Skin epidermis (tissue), 12 donors: ENCODE results near the gene NOTCH1.

ENCODE experiments used
- H3K27ac ChIP-seq, 21 experiments: fragments of 200-600 bp; sonication (generic) in 11 of 21; one replicate each; pipeline ENCODE4 v1.5.0; 2020; ENCODE audit warnings: mild to moderate bottlenecking in 3 of 21, inconsistent platforms in 2 of 21, moderate library complexity in 2 of 21
- H3K4me3 ChIP-seq, 7 experiments: fragments of 200-600 bp; sonication (generic) in 2 of 7; one replicate each; pipeline ENCODE4 v1.5.0; 2020; ENCODE audit warnings: inconsistent platforms in 2 of 7, mild to moderate bottlenecking in 2 of 7, moderate library complexity in 1 of 7

Gene NOTCH1

DNA sequence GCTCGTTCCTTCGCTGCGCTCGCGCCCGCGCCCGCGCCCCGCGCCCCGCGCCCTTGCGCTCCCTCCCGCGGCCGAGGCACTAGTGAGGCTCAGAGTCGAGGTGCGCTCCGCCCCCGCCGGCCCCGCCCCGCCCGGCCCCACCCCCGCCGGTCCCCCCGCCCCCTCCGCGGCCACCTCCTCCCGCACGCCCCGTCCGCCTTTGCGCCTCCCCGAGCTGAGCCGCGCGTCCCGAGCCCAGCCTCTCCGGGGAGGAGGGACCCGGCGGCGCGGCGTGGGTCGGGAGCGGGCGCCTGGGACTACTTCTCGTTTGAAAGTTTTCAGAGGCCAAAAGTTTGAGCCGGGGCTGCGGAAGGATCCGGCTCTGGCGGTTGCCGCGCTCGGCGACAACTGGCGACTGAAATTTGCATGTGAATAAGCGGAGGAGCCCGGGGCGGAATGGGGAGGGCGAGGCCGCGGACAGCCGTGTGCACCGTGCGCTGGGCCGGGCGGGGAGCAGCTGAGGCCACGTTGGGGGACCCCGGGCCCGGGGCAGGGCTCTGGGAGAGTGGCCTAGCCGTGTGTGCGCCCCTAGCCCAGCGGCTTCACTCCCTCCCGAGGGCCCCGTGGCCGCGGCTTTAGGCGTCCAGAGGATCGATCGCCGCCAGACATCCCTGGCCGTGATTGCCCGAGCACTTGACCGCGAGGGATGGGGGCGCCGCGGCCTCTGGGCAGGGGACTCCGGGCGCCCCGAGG, at the start of gene NOTCH1:
Gene NOTCH1, minus strand, starts transcription at position 84 of the 732 bp plus-strand sequence. CDS start 262 bp downstream, outside the sequence.
- H3K4me3 ChIP-seq: peak within 1 kb of the TSS; percentile 61 to 94 (median 82)
- peak within 1 kb of the TSS; percentile 85 to 99 (median 96) for H3K27ac ChIP-seq

DNA sequence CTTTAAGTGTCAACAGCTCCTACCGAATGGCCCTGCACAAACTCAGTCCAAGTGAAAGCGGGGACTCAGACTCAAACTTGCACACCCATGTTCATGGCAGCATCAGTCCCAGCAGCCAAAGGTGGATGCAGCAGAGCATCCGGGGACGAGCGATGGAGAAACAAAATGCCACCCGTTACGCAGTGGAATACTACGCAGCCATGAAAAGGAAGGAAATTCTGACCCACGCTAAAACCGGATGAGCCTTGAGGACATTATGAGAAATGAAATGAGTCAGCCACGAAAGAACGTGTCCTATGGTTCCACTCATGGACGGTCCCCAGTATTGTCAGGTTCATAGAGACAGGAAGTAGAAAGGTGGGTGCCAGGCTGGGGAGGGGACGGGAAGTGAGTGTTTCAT, 48.6 kb upstream of the NOTCH1 start:
- Histone ChIP-seq H3K27ac (no peak overlapping the region), H3K4me3 (no peak overlapping the region)

DNA sequence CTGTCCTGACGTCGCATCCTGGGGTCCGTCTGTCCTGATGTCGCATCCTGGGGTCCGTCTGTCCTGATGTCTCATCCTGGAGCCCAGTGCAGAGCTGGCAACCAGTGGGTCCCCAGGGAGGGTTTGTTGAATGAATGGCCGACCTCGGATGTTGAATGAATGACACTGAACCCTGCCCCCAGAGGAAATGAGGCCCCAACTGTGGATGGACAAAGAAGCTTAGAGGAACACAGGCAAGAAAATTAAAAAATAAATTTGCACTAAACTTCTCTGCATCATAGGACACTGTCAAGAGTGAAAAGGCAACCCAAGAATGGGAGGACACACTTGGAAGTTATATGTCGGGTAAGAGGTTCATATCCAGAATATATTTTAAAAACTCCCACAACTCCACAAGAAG, 47.7 kb upstream of the NOTCH1 start:
- Histone ChIP-seq H3K27ac (no peak overlapping the region), H3K4me3 (no peak overlapping the region)

GRCh38 chr9:136592666-136593065, 46.8 kb upstream of the NOTCH1 start:
- Histone ChIP-seq H3K4me3 (no peak overlapping the region), H3K27ac (no peak overlapping the region)

GRCh38 chr9:136590821-136591752, 45.2 kb upstream of the NOTCH1 start:
- no peak overlapping the region for H3K4me3 ChIP-seq
- no peak overlapping the region for H3K27ac ChIP-seq

- Histone ChIP-seq H3K4me3 (no peak overlapping the region), H3K27ac (no peak overlapping the region)
Observed at GRCh38 chr9:136589766-136590763, 44.2 kb upstream of the NOTCH1 start.

- Histone ChIP-seq H3K4me3 (no peak overlapping the region), H3K27ac (peak overlapping the region in 10 of 21 experiments; percentile 11 to 78 (median 56))
Observed at GRCh38 chr9:136588663-136589464, 43.0 kb upstream of the NOTCH1 start.

GRCh38 chr9:136587944-136588662, 42.3 kb upstream of the NOTCH1 start:
- peak overlapping the region in 14 of 21 experiments; percentile 1 to 78 (median 42) for H3K27ac ChIP-seq
- no peak overlapping the region for H3K4me3 ChIP-seq

DNA sequence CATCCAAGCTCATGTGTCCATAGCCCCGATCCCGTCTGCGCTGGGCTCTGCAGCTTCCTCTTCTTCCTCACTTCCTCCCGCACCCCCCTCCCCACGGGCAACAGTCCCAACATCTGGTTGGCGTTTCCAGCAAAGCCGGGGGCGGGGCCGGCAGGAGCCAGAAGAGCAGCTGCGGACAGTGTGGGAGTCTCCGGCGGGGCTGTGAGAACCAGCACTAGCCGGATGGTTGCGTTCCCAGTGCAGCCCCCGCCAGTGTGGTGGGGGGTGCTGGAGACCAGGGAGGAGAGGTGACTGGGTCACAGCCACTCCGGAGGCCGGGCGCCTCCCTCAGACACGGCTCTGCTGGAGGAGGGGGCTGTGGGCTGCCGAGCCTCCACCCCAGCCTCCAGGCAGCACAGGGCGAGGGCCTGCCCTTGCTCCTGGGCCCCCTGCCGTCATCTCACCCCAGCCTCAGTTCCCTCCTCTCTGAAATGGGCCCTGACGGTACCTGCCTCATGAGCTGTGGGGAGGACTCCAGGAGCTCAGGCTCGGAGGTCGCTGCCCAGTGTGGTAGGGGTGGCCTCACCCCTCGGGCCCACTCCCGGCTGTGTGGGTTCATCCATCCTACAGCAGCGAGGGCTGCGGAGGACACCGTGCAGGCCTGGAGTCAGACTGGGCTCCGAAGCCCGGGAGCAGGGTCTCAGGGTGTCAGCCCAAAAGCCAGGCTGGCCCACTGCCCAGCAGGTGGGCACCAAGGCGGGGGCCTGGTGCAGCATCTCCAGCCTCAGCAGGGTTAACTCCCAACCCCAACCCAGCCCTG, 41.5 kb upstream of the NOTCH1 start:
- Histone ChIP-seq H3K4me3 (no peak overlapping the region), H3K27ac (peak overlapping the region in 15 of 21 experiments; percentile 1 to 78 (median 25))

DNA sequence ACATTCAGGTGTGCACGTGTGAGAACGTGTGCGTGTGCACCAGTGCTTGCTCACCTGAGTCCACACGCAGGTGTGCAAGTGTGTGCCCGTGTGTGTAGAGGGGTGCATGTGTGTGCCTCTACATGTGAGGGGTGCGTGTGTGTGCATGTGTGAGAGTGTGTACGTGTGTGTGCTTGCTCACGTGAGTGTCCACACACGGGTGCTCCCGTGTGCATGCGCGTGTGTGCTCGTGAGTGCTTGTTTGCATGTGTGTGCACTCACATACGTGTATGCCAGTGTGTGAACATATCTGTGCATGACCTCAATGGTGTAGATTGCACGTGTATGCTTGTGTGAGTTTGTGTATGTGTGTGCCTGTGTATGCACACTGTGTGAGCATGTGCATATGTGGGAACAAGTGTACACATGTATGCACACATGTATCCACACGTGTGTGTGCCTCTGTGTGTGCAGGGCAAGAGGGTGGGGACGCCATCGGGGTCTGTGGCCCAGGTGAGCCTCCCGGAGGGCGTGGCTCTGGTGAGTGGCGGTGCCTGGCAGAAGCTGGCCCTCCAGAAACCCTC, 40.6 kb upstream of the NOTCH1 start:
- no peak overlapping the region for H3K4me3 ChIP-seq

GRCh38 chr9:136585531-136586120, 39.8 kb upstream of the NOTCH1 start:
- no peak overlapping the region for H3K27ac ChIP-seq

More for the DNA sequence above, 40.6 kb upstream of the NOTCH1 start:
- no peak overlapping the region for H3K27ac ChIP-seq

GRCh38 chr9:136584934-136585333, 39.1 kb upstream of the NOTCH1 start:
- no peak overlapping the region for H3K27ac ChIP-seq
- no peak overlapping the region for H3K4me3 ChIP-seq

More at GRCh38 chr9:136585531-136586120, 39.8 kb upstream of the NOTCH1 start:
- no peak overlapping the region for H3K4me3 ChIP-seq

DNA sequence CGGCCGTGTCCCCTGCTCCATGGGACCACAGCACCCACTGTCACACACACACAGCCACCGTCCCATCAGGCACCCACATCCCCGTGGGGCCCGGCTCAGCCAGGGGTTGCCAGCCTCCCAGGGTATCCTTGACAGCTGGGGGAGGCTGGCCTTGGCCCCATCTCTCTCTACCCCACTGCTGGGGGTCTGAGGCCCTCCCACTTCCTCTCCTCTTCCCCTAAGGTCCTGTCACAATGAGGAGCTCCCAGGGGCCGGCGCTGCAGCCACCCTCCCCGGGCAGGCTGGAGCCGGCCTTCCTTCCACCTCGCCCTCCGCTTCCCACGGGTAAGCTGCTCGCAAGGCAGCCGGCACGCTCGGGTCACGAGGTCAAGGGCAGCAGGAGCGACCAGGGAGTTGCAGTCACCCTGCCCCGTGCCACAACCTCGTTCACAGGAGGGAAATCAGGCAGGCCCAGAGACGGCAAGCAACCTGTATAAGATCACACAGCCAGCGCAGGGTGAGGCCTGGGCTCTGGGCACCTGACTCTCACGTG, 38.6 kb upstream of the NOTCH1 start:
- Histone ChIP-seq H3K4me3 (no peak overlapping the region), H3K27ac (no peak overlapping the region)

DNA sequence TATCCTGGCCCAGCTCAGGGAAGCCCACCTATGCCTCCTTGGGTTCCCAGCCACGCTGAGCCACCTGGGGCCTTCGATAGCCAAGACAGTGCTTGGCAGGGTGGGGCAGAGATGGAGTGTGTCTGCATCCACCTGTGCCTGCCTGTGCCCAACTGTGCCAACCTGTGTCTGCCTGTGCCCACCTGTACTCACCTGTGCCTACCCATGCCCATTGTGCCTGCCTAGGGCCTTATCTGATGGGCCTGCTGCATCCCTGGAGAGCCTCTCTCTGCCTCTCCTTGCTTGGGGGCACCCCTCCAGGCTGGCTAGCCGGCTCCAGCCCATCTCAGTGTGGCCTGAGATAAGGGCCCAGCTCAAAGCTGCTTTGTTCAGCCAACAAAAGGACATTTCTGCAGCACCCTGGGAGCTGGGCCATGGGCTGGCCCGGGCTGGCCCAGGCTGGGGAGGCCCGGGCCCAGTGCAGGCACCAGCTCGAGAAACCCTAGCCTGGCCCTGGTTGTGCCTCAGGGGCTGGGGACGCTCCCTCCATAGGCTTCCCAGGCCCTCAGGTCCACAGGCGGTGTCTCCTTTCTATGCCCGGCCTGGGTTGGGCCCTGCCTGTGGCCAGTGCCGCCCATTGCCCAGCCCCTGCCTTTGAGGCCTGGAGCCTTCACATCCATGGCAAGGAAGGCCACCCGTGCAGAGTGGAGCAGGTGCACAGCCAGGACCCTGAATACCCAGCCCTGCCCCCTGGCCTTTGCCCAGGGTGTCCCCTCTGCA, 37.3 kb upstream of the NOTCH1 start:
- Histone ChIP-seq H3K4me3 (no peak overlapping the region), H3K27ac (no peak overlapping the region)

- no peak overlapping the region for H3K27ac ChIP-seq
- no peak overlapping the region for H3K4me3 ChIP-seq
Observed at GRCh38 chr9:136581614-136582447, 36.0 kb upstream of the NOTCH1 start.
